HG03135 (cell line): ENCODE data around the gene CYB561D2.

Experiments
- ATAC-seq: cut with Tn5 transposase; IDR thresholded peaks from one replicate; pipeline ENCODE4 v1.9.1; 2021; ENCODE audit warnings: mild to moderate bottlenecking, moderate library complexity; ENCODE audit not compliant: unreplicated experiment

The CYB561D2 gene

DNA sequence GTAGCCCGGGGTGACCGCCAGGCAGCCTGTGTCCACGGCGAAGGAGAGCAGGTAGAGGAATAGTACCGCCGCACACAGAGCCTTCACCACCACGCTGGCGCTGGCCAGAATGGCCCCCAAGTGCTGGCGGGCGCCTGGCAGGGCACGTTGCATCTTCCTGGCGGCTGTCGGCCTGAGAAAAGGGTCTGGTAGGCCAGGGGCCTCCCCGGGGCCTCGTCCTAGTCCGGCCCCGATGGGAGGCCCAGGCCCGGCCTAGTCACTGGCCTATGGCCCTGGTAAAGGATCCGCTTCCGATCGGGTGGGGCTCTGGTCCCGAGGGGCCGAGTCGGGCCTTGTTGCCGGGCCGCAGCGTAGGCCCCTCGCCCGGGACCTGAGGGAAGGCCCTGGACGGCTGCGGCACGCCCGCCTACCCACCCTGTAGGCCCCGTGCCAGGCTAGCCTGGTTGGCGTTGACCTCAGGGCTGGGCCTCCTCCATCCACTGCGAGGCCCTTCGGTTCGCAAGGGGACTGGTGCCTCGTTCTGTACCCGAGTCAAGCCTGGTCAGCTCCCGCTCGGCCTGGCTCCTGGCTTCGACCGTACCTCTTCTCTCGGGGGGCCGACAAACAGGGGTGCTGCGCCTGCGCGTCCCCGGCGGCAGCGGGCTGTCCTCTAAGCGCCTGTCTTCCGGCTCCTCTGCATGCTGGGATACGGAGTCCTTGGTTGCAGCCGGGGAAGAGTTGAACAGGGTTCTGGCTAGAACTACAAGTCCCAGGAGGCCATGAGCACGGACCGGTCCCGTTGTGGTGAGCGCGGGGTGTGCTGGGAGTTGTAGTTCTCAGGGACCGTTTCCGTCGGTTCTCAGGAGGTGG, 8.5 kb downstream of the CYB561D2 start, which contains the start of gene TMEM115:
Gene TMEM115 (minus strand): TSS at position 611 of the 849 bp plus-strand sequence. CDS start 458 bp downstream, at position 153.
- ATAC-seq, result peak; percentile 98

DNA sequence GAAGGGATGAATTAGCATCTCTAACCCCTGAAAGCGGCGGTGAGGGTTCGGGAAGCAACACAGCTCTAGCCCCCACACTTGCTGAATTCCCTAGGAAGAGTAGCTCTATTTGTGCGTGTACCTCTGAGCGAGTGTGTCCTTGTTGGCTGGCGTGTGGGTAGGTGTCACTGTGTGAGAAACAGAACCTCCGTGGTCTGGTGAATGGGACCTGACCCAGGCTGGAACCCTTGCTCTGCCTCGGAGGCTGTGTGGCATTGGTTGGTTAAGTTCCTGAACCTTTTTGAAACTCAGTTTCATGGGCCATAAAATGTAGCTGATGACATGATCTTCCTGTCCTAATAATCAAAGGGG, 9.1 kb downstream of the CYB561D2 start:
- no peak for ATAC-seq

DNA sequence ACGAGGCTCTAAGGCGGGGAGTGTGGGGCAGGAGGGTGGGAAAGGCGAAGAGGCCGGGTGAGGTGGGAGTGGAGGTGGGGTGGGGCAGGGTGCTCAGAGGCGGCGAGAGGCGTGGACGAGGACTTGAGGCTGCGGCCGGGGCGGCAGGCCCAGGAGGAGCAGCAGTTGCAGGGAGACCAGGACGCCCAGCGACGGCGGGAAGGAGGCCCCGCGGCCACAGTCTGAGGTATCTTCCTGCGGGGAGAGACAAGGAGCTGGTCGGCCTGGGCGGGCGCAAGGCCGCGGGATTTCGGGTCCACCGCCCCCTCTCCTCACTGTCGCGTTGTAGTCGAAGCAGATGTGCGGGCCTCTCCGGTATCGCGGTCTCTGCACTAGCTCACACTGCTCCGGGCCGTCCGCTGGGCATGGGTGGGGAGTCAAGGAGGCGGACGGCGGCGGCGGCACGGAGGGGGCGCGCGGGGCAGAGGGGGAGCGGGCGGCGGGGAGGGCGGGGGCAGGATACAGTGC, 14.0 kb downstream of the CYB561D2 start:
- no peak for ATAC-seq

DNA sequence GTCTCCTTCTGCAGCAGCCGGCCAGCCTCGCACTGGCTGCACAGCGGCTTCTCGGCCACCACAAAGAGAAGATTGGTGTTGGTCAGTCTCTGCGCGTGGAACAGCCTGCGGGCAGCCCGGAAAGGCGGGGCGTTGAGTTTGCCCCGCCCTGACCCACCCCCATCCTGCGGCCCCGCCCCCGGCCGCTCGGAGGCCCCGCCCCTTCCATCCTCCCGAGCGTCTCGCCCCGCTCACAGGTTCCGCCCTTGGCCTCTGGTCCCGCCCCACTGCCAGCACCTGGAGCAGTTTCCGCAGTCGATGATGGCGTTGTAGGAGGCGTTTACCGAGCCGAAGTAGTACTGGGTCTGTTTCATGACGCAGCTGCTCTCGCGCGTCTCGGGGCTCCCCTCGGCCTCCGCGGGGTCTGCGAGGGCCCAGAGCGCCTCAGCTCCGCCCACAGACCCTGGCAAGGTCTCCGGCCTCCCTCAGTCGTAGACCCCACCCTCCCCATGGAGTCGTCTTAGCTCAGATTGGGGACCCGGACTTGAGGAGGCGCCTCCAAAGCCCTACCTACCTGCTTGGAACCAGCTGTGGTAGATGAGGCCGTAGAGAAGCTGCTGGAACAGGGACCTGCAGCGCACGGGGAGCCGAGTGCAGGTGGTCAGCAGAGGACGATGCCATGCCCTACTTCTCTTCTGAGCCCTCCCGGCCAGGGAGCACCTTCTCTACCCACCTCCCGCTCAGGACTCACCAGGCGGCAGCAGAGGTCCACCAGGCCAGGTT, 14.6 kb downstream of the CYB561D2 start:
- ATAC-seq, result peak; percentile 84

DNA sequence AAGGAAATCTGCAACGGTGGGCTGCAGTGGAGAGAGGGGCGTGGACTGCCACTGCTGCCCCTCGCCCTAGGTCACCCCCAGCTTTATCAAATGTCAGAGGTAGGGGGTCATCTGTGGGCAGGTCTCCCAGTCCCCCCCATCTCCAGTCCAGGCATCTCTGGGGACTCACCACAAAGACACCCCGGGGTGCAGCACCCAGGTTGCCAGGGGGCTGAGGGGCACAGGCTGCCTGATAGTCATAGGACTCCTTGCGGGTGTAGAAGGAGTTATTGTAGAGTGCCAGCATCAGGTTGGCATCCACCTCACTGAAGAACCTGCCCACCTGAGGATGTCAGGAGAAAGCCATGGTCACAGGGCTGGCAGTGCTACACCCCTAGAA, 15.2 kb downstream of the CYB561D2 start:
- ATAC-seq, result no peak

DNA sequence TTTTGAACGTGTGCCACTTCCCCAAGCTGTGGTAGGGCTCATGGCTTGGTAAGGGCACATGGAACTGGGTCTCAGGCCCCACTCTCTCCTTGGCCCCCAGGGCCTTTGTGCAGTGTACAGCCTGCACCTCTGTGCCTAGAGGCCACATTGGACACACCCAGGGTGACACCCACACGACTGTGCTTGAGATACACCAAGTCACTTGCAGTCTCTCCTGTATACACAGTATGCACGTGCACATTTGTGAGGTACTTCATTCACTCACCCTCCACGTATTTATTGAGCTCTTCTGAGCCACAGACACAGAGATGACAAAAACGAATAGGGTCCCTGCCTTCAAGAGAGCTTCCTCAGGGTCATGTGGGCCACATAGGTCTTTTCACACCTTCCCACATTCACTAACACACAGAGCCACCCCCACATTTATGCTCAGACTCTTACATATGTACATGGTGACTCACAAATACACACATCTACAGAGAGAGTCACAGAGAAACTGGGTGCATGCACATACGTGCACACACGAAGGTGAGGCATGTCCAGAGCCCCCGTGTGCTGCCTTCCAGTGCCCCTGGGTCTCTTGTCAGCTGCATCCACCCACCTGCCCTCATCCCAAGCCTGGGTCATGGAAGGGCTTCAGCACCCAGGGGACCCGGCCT, 18.5 kb downstream of the CYB561D2 start:
- no peak for ATAC-seq

DNA sequence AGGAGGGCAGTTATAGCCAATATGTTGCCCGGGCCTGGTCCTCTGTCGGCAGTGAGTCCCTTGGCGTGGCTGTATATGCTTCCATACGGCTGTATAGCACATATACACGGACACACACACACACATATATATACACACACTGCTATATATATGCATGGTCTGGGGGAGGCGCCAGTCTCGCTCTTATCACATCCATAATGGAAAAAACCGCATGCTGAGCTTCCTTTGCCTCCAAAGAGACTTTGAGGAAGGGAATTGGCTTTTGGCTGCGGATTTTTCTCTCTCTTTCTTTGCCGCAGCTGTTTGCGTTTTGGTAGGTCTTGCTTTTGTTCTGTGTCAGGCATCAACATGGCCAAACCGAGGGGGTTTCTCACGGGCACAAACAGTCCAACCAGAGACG, 19.9 kb downstream of the CYB561D2 start:
- ATAC-seq, result no peak

DNA sequence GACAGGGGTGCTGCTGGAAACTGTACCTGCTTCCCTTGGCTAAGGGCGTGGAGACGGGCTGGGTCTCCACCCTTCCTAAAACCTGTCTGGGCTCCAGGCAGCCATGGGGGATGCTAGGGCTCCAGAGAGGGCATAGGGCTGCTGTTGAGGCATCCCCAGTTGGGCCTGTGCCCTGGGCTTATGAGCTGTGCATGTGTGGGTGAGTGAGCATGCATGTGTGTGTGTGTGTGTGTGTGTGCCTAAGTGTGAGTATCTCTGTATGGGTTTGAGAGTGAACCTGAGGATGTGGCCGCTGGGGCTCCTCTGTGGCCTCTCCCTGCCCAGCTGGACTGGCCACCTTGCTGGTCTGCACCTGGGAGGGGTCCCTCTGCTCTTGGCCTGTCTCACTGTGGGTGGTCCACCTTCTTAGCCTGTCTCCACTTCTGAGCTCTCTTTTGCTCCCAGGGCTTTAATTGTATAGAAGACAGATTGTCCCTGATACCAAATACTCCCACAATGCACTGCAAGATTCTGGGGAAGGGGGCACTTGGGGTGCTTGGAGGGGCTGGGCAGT, 20.5 kb downstream of the CYB561D2 start:
- no peak for ATAC-seq

DNA sequence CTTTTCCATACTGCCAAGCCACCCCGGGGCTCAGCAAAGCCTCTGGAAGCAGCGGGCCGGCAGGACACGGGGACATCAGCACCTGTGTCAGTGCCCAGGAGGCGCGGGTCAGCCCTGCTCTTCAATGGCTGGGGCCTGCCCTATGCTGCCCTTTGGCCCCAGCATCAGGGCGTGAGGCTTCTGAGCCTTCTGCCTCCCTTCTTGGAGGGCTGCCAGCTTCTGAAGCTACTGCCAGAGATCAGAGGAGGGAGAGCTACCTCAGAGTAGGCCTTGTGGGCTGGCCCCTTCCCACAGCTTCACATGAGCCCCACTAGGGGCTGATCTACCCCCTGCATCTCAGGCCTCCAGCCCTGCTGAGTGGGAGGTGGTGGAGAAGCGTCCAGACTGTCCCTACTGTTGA, 21.7 kb downstream of the CYB561D2 start:
- ATAC-seq, result no peak

DNA sequence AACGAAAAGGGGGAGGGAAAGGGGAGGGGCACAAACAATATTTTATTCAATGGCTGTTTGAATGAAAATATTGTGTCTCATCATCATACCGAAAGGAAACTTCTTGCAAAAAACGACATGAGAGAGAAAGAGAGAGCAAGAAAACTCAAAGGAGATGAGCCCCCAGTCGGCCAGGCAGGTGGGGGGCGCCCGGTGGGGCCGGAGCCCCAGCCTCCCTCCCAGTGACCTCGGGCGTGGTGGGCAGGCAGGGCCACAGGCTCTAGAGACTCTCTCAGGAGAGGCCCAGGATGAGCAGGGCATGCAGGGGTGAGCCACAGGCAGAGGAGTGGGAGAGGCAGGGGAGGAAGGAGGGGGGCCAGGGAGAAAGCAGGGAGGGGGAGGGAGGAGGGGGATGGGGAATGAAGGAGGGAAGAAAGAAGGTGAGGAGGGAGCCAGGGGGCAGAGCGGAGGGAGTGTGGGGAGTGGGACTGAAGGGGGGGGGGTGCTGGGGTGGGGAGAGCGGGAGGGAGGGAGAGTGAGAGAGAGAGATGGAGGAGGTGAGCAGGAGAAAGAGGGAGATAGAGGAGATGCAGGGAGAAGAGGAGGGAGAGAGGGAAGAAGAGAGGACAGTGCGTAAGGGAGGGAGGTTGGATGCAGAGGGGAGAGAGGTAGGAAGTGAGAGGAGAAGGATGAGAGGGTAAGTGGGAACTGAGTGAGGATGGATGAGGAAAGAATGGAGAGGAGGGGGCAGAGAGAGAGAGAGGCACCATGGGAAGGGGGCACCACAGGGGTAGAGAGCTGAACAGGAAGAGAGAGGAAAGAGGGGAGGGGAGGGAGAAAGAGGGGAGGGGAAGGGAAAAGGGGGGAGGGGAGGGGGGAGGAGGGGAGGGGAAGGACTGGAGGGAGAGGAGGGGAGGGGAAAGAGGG, 22.7 kb downstream of the CYB561D2 start:
- ATAC-seq, result no peak

DNA sequence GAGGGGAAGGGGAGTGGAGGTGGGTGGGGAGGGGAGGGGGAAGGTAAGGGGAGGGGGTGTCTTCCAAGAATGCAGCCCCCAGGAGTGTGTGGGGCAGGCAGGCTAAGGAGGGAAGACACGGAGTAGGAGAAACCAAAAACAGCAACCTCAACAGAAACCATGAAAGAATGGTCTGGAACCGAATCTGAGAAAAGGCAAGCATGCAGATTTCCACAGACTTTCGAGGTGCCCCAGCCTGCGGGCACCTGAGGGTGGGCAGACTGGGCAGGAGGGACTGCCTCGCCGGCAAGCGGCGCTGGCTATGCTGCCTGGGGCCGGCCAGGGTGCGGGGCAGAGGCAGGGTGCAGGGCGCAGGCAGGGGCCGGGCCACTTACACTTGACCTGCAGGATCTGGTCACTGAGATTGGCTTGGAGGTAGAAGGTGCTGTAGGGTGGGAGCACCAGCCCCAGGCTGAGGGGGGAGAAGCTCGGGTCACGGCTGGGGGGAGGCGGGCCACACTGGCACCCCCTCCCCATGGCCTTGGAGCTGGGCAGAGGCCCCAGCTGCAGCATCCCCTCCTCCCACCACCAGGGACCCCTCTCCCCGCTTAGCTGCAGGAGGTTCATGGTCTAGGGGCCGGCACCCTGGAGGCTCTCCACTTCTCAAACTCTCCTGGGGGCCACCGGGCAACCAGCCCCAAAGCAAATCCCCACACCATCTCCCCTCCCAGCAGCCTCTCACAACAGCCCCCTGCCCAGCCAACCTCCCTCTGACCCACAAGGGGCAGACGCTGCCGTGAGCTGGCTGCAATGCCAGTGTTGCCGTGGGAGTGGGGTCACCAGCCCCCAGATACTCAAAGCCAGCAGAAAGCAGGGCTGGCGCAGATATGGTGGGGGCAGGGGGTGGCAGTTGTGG, 23.9 kb downstream of the CYB561D2 start:
- ATAC-seq, result no peak

DNA sequence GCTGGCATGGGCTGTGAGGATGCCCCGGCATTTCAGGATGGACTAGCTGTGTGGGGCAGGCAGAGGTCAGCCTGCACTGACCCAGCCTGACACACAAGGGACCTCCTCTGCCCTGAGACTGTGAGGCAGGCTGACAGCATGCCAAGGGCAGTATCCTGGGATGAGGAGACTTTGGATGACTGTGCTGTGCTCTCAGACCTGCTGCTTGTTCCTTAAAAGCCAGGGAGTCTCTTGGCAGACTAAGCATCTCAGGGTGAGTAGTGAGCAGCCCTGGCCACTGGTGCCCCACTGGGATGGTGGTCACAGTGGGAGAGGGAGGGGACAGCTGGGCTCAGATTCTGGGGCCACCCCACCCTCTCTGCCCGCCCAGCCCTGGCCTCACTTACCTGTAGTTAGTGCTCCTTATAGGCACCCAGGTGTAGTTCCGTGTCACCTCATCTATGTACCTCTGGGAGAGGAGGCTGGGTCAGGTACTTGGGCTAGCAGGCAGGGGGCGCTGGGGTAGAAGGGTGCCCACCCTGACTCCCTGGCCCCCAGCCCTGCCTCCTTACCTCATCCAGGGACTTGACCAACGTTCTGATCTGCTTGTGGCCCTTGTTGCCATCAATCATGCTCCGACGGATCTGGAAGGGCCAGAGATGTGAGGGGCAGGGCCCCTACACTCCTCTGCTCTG, 24.7 kb downstream of the CYB561D2 start:
- no peak for ATAC-seq

DNA sequence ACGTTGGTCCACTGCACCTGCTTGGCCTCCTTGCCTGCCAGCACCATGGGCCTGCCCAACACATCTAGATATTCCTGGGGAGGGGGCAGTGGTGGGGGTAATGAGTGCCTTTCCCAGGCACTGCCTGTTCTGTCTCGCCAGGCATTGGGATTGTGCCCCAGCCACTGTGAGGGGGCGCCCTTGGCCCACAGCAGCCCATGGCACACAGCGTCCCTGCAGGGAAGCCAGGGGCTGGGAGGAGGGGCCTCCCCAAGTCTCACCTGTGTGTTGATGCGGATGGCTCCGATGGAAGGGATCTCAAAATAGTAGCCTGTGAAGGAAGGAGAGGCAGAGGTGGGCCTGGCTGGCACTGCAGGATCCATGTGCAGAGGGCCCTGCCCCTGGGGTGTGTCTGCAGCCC, 27.4 kb downstream of the CYB561D2 start:
- no peak for ATAC-seq

DNA sequence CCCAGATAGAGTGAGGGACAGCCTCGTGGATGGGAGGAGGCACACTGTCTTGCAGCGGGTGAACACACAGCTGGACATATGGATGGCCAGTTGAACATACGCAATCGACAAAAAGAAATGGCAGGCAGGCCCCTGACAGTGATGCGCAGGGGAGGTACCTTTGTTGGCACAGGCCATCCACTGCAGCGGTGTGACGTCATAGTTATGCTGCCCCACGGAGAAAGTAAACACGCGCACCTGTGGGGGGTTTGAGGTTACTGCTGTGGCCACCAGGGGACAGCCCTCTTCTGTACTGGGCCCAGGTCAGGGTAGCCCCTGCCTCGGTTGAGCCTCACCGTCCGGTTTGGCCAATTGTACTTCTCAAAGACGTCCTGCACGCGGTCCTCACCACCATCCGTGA, 28.1 kb downstream of the CYB561D2 start:
- ATAC-seq, result no peak

DNA sequence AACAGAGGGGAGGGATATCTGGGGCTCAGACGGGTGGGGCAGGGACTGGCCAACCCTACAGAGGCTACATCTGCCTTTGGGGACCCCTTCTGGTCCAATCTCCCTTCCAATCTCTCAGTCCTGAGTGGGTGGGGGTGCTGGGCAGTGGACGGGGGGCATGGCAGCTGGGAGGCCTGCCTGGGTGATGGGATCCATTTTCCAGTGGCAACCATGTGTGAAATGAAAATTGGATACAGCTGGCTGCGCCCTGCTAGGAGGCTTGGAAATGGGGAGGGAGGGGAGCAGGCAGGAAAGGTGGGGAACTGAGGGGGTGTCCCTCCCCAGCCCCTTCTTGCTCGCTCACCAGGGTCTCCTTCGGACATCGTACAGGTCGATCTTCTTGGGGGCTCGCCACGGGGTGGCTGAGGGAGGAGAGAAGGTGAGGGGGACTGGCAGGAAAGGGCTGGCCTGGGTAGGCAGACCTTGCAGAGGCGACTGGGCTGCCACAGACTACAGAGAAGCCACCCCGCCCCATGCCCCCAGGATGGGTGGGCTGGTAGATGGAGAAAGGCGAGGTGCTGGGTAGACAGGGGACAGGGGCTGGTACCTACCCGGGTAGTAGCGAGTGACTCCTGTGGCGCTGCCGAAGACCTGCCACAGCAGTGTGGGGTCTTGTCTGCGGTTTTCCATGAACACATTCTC, 29.9 kb downstream of the CYB561D2 start:
- ATAC-seq, result no peak

DNA sequence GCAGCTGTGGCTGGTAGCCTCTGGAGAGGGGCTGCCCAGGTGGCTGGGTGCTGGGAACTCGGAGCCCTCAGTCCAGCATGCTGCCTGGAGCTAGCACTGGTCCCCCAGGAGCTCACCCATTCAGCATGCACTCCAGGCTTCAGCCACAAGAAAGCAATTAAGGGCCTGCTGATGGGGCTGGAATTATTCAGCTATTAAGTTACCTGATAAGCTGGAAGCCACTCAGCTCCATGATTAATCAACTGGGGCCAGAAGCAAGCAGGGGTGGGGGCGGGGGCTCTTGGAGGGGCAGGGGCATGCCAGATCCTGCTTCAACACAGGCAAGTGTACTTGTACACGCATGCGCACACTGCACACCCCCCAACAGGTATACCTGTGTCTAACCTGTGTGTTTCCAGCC, 30.7 kb downstream of the CYB561D2 start:
- no peak for ATAC-seq

DNA sequence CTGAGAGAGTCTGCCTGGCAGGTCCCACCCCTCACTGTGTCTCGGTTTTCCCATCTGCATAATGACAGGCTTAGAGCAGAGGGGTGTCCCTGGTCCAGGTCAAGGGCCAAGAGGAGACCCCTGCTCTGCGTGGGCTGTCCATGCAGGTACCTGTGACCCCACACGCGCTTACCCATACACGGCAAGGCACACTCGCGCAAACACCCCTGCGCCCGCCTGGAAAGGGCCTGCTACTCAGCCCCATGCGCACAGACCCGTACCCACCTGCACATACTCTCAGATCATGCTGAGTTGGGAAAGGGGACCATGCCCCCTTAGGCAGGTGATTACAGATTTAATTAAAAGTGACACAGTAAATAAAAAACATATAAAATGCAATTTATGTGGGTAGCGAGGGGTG, 32.1 kb downstream of the CYB561D2 start:
- ATAC-seq, result no peak

DNA sequence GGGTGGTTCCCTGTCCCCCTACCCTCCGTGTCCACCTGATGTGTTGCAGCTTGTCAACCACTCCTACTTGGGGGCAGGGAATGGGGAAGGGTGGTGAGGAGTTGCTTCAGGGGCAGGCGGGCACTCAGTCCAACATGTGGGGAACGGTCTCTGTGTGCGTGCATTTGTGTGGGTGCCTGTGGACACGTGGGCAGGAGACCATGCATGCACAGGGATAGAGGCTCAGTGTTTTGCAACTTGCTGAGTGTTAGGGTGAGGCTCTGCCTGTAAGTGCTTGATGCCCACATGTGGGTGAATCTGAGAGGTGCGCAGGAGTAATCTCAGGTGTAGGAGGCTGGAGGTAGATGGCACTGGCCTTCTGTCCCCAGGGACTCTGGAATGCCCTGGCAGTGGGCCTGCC, 33.1 kb downstream of the CYB561D2 start:
- ATAC-seq, result no peak
